ENCODE results near the gene CD9.

GRCh38 chr12:6278439-6279255, 78.4 kb downstream of the CD9 start:
- TF ChIP-seq CTCF (IDR thresholded peaks at IDR 0.05), result peak; percentile 65 to 100 (median 100)
- peak in 2 of 4 donors; percentile 39 for TF ChIP-seq POLR2A (IDR thresholded peaks at IDR 0.05)

Data from esophagus squamous epithelium (tissue), 4 donors.